ENCODE data around the gene PATZ1.
"Not testable (repeated sequence)": the region's sequence is repeated elsewhere in the genome, so short reads cannot be mapped to it uniquely, and the experiment has no call there.

Gene PATZ1

GRCh38 chr22:31343235-31344191 lies 2.6 kb downstream of the PATZ1 start:
- no peak for DNase-seq (ENCODE audit: low spot score)

- no peak for DNase-seq (ENCODE audit: low spot score)
These were observed 3.6 kb downstream of the PATZ1 start for GRCh38 chr22:31342389-31343140.

- no peak for DNase-seq (ENCODE audit: low spot score)
These were observed 4.6 kb downstream of the PATZ1 start for GRCh38 chr22:31341386-31342088.

- DNase-seq (ENCODE audit: low spot score), result no peak
These were observed 5.3 kb downstream of the PATZ1 start for GRCh38 chr22:31340765-31341247.

GRCh38 chr22:31340360-31340759 lies 5.8 kb downstream of the PATZ1 start:
- DNase-seq (ENCODE audit: low spot score), result no peak

- no peak for DNase-seq (ENCODE audit: low spot score)
These were observed 6.9 kb downstream of the PATZ1 start for GRCh38 chr22:31339148-31339832.

GRCh38 chr22:31337178-31337577 lies 9.0 kb downstream of the PATZ1 start:
- DNase-seq (ENCODE audit: low spot score), result no peak

- no peak for DNase-seq (ENCODE audit: low spot score)
These were observed 11.8 kb downstream of the PATZ1 start for GRCh38 chr22:31334329-31334728.

- DNase-seq (ENCODE audit: low spot score), result no peak
These were observed 12.5 kb downstream of the PATZ1 start for GRCh38 chr22:31333641-31334040.

GRCh38 chr22:31332886-31333285 lies 13.3 kb downstream of the PATZ1 start:
- DNase-seq (ENCODE audit: low spot score), result no peak

- no peak for DNase-seq (ENCODE audit: low spot score)
These were observed 14.1 kb downstream of the PATZ1 start for GRCh38 chr22:31332010-31332409.

GRCh38 chr22:31329453-31330215 lies 16.5 kb downstream of the PATZ1 start:
- DNase-seq (ENCODE audit: low spot score), result no peak

GRCh38 chr22:31329029-31329428 lies 17.1 kb downstream of the PATZ1 start:
- DNase-seq (ENCODE audit: low spot score), result no peak

- no peak for DNase-seq (ENCODE audit: low spot score)
These were observed 17.6 kb downstream of the PATZ1 start for GRCh38 chr22:31328544-31328960.

GRCh38 chr22:31327806-31328543 lies 18.2 kb downstream of the PATZ1 start:
- DNase-seq (ENCODE audit: low spot score), result no peak

- DNase-seq (ENCODE audit: low spot score), result no peak
These were observed 19.3 kb downstream of the PATZ1 start for GRCh38 chr22:31326877-31327276.

GRCh38 chr22:31323578-31324550 lies 22.3 kb downstream of the PATZ1 start:
- DNase-seq (ENCODE audit: low spot score), result no peak

- no peak for DNase-seq (ENCODE audit: low spot score)
These were observed 24.7 kb downstream of the PATZ1 start for GRCh38 chr22:31321421-31321820.

- DNase-seq (ENCODE audit: low spot score), result not testable (repeated sequence)
These were observed 31.9 kb downstream of the PATZ1 start for GRCh38 chr22:31314220-31314619.

Measured in left forelimb (tissue), 1 donor.